Osteocyte (in vitro differentiated cells): Measurements from ENCODE around the gene PRKG1. TPM values are rescaled to one million over a fixed set of nuclear protein-coding genes. Genes with fewer than 3 reads are reported as not detected.
"Not testable (repeated sequence)": the region's sequence is repeated elsewhere in the genome, so short reads cannot be mapped to it uniquely, and the experiment has no call there.

Experiments used
- DNase-seq: peaks from one replicate; pipeline ENCODE4 v3.0.0; 2021; ENCODE audit warnings: mixed read lengths; ENCODE audit not compliant: unreplicated experiment; ENCODE audit errors: extremely low spot score
- H3K27ac Mint-ChIP-seq: one replicate; pipeline ENCODE4 v1.8.0; 2021; ENCODE audit warnings: mild to moderate bottlenecking, mixed read lengths; ENCODE audit not compliant: unreplicated experiment
- H3K27me3 Mint-ChIP-seq: one replicate; pipeline ENCODE4 v1.8.0; 2021; ENCODE audit warnings: mixed read lengths; ENCODE audit not compliant: unreplicated experiment
- H3K36me3 Mint-ChIP-seq: one replicate; pipeline ENCODE4 v1.8.0; 2021; ENCODE audit warnings: mixed read lengths; ENCODE audit not compliant: unreplicated experiment
- H3K4me1 Mint-ChIP-seq: one replicate; pipeline ENCODE4 v1.8.0; 2021; ENCODE audit warnings: mixed read lengths; ENCODE audit not compliant: unreplicated experiment
- H3K4me3 Mint-ChIP-seq: one replicate; pipeline ENCODE4 v1.8.0; 2021; ENCODE audit warnings: mild to moderate bottlenecking, moderate library complexity, mixed read lengths; ENCODE audit not compliant: unreplicated experiment
- H3K9me3 Mint-ChIP-seq: one replicate; pipeline ENCODE4 v1.8.0; 2021; ENCODE audit warnings: mixed read lengths; ENCODE audit not compliant: unreplicated experiment
- CTCF ChIP-seq: fragments of 200-600 bp; sonication (generic); IDR thresholded peaks from 2 replicates; pipeline ENCODE4 v1.5.0; 2021; ENCODE audit warnings: antibody characterized with exemption, mild to moderate bottlenecking, moderate library complexity
- total RNA-seq: library from RNA; stranded (reverse); gene quantifications from 2 replicates; pipeline ENCODE4 v1.2.1, GENCODE V29; 2021

Gene PRKG1
- total RNA-seq, 1 donor from 2014 or later, result 10.8 TPM

- Mint-ChIP-seq H3K27me3 (no peaks in the 10 kb centered on the region), H3K9me3 (peaks cover 3% of the 10 kb centered on the region), H3K4me1 (peaks cover 16% of the 10 kb centered on the region), H3K27ac (no peak overlapping the region), H3K4me3 (no peak overlapping the region), H3K36me3 (no peaks in the 10 kb centered on the region)
- DNase-seq, result no peak
- no peak for TF ChIP-seq CTCF
Measured at GRCh38 chr10:51384971-51385370, 310.7 kb downstream of the PRKG1 start.

- Mint-ChIP-seq H3K27me3 (no peaks in the 10 kb centered on the region), H3K27ac (no peak overlapping the region), H3K4me3 (no peak overlapping the region), H3K9me3 (peaks cover 3% of the 10 kb centered on the region), H3K36me3 (no peaks in the 10 kb centered on the region), H3K4me1 (peaks cover 15% of the 10 kb centered on the region)
- TF ChIP-seq CTCF, result no peak
- DNase-seq, result no peak
Measured at GRCh38 chr10:51386248-51386885, 312.1 kb downstream of the PRKG1 start.

DNA sequence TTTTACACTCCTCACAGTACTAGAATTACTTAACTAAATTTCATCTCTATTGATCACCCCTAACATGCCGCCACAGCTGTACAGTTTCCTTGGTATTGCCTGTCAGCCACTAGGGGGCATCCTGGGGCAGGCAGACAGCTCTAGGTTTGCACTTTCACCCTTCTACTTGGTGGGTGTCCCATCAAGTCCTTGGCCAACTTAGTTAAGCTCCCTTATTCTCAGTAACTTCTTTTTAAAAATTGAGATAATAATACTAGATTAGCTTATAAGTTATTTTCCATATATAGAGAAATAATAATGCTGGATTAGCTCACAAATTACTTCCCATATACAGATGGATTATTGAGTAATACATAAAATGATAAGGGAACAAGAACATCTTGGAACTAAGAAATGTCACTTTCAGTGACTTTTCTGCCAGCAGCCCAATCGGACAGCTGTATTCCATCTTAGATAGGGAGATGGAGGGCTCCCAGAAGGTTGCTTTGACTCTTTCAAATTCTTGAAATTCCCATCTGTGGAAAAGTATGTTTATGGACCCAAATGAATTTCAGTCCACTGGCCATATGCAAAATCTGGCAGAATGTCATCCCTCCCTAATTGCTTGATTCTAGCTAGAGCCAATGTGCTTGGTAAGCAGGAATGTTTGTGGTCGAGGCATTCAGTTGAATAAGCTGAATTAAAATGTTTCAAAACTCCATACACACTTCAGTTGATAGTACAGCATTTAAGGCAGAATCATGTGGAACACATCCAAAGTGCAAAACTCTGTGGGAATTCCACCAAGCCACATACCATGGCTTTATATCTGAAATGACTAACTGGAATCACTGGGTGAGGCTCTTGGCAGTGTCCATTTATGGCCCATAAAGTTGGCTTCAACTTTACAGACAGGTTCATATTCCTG is 315.4 kb downstream of the PRKG1 start:
- no peaks in the 10 kb centered on the region for H3K27me3 Mint-ChIP-seq
- H3K9me3 Mint-ChIP-seq, result no peaks in the 10 kb centered on the region
- H3K27ac Mint-ChIP-seq, result no peak overlapping the region
- peak; percentile 57 for TF ChIP-seq CTCF
- H3K36me3 Mint-ChIP-seq, result no peaks in the 10 kb centered on the region
- DNase-seq, result no peak
- H3K4me3 Mint-ChIP-seq, result no peak overlapping the region
- peaks cover 10% of the 10 kb centered on the region for H3K4me1 Mint-ChIP-seq

DNA sequence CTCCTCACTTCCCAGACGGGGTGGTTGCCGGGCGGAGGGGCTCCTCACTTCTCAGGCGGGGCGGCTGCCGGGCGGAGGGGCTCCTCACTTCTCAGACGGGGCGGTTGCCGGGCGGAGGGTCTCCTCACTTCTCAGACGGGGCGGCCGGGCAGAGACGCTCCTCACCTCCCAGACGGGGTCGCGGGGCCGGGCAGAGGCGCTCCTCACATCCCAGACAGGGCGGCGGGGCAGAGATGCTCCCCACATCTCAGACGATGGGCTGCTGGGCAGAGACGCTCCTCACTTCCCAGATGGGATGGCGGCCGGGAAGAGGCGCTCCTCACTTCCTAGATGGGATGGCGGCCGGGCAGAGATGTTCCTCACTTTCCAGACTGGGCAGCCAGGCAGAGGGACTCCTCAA is 318.7 kb downstream of the PRKG1 start:
- peaks cover 14% of the 10 kb centered on the region for H3K4me1 Mint-ChIP-seq
- not testable (repeated sequence) for DNase-seq, H3K27me3 Mint-ChIP-seq, H3K27ac Mint-ChIP-seq, H3K36me3 Mint-ChIP-seq, H3K9me3 Mint-ChIP-seq, H3K4me3 Mint-ChIP-seq

DNA sequence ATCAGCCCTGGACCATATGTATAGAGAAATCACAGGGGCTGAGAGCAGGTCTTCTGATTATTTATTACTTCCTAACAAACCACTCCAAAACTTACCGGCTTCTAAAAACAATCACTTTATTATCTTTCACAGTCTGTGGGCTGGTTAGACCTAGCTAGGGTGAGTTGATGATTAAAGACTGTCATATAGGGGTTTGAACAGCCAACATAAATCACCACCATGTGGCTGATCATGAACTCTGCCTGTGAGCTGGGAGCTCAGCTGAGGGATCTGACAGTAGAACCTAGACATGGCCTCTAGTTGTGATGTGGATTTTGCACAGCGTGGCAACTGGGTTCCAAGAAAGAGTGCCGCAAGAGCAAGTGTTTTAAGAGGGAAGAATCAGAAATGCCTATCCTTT is 319.8 kb downstream of the PRKG1 start:
- H3K4me3 Mint-ChIP-seq, result no peak overlapping the region
- no peak overlapping the region for H3K27ac Mint-ChIP-seq
- no peaks in the 10 kb centered on the region for H3K9me3 Mint-ChIP-seq
- no peak for TF ChIP-seq CTCF
- H3K27me3 Mint-ChIP-seq, result no peaks in the 10 kb centered on the region
- peaks cover 12% of the 10 kb centered on the region for H3K4me1 Mint-ChIP-seq
- DNase-seq, result no peak
- no peaks in the 10 kb centered on the region for H3K36me3 Mint-ChIP-seq
